Activated CD8-positive, alpha-beta memory T cell treated with anti-CD3 and anti-CD28 coated beads, Interleukin-2, amount 50 U/mL, for 24 hours (primary cell): ENCODE results near the gene SLC25A51.
"Not testable (repeated sequence)": the region's sequence is repeated elsewhere in the genome, so short reads cannot be mapped to it uniquely, and the experiment has no call there.

Experiments
- DNase-seq: peaks from one replicate; pipeline ENCODE4 v3.0.0-alpha.2; 2020; ENCODE audit errors: extremely low read depth

Gene SLC25A51

GRCh38 chr9:37904445-37905130 lies 661 bp upstream of the SLC25A51 start:
- DNase-seq = no peak

- DNase-seq = no peak
Measured at GRCh38 chr9:37902796-37903646, 906 bp downstream of the SLC25A51 start.

GRCh38 chr9:37902131-37902530 lies 1.8 kb downstream of the SLC25A51 start:
- DNase-seq = no peak

- no peak for DNase-seq
Measured at GRCh38 chr9:37899041-37899440, 4.9 kb downstream of the SLC25A51 start.

- no peak for DNase-seq
Measured at GRCh38 chr9:37897665-37898064, 6.3 kb downstream of the SLC25A51 start.

- DNase-seq = no peak
Measured at GRCh38 chr9:37892063-37892462, 11.9 kb downstream of the SLC25A51 start.

- DNase-seq = not testable (repeated sequence)
Measured at GRCh38 chr9:37891042-37891441, 12.9 kb downstream of the SLC25A51 start.

GRCh38 chr9:37889536-37889935 lies 14.4 kb downstream of the SLC25A51 start:
- DNase-seq = no peak

GRCh38 chr9:37887977-37888583 lies 15.8 kb downstream of the SLC25A51 start:
- not testable (repeated sequence) for DNase-seq

GRCh38 chr9:37880916-37881479 lies 22.9 kb downstream of the SLC25A51 start:
- DNase-seq = no peak

- DNase-seq = no peak
Measured at GRCh38 chr9:37876376-37876775, 27.6 kb downstream of the SLC25A51 start.

- no peak for DNase-seq
Measured at GRCh38 chr9:37873955-37874354, 30.0 kb downstream of the SLC25A51 start.

- DNase-seq = no peak
Measured at GRCh38 chr9:37870799-37871176, 33.1 kb downstream of the SLC25A51 start.

GRCh38 chr9:37870081-37870798 lies 33.7 kb downstream of the SLC25A51 start:
- DNase-seq = no peak

- DNase-seq = no peak
Measured at GRCh38 chr9:37862530-37862929, 41.4 kb downstream of the SLC25A51 start.

- no peak for DNase-seq
Measured at GRCh38 chr9:37859043-37859442, 44.9 kb downstream of the SLC25A51 start.

- DNase-seq = no peak
Measured at GRCh38 chr9:37856551-37856950, 47.4 kb downstream of the SLC25A51 start.

GRCh38 chr9:37852222-37852621 lies 51.7 kb downstream of the SLC25A51 start:
- DNase-seq = no peak

GRCh38 chr9:37840560-37841194 lies 63.2 kb downstream of the SLC25A51 start:
- no peak for DNase-seq

- no peak for DNase-seq
Measured at GRCh38 chr9:37839496-37840461, 64.1 kb downstream of the SLC25A51 start.
